Measurements from ENCODE around the gene HLA-DQB1.
A peak's percentile ranks its signal among the peaks of the same experiment; 100 is the strongest.
"Not testable (repeated sequence)": the region's sequence is repeated elsewhere in the genome, so short reads cannot be mapped to it uniquely, and the experiment has no call there.

The HLA-DQB1 gene

DNA sequence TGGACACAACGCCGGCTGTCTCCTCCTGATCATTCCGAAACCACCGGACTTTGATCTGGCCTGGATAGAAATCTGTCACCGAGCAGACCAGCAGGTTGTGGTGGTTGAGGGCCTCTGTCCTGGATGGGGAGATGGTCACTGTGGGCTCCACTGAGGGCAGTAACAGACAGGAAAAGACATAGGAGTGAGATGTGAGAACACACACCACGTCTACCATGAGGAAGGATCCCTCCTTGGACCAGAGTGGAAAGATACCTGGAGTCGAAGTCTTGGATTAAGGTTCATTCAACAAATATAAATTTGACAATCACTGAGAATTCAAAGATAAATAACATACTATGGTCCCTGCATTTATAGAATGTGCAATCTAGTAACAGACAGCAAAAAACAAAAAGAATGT is 4.4 kb downstream of the HLA-DQB1 start:
- no peak for DNase-seq

- no peak for DNase-seq
Observed at GRCh38 chr6:32659856-32660595, 6.4 kb downstream of the HLA-DQB1 start.

GRCh38 chr6:32658268-32658897 is 8.1 kb downstream of the HLA-DQB1 start:
- DNase-seq, result no peak

DNA sequence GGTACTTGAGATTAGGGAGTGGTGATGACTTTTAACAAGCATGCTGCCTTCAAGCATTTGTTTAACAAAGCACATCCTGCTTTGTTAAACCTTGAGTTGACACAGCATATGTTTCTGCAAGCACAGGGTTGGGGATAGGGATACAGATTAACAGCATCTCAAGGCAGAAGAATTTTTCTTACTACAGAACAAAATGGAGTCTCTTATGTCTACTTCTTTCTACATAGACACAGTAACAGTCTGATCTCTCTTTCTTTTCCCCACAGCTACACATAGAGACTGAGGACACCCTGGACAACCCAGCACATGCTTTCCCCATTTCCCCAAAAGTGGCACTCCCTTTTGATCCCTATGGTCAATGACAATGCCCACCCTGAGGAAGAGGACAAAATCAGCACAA is 8.6 kb downstream of the HLA-DQB1 start:
- DNase-seq, result not testable (repeated sequence)

- not testable (repeated sequence) for DNase-seq
Observed at GRCh38 chr6:32657329-32657728, 9.1 kb downstream of the HLA-DQB1 start.

- no peak for DNase-seq
Observed at GRCh38 chr6:32655203-32655710, 11.2 kb downstream of the HLA-DQB1 start.

- DNase-seq, result no peak
Observed at GRCh38 chr6:32645047-32645703, 21.3 kb downstream of the HLA-DQB1 start.

GRCh38 chr6:32643904-32644303 is 22.6 kb downstream of the HLA-DQB1 start:
- no peak for DNase-seq

DNA sequence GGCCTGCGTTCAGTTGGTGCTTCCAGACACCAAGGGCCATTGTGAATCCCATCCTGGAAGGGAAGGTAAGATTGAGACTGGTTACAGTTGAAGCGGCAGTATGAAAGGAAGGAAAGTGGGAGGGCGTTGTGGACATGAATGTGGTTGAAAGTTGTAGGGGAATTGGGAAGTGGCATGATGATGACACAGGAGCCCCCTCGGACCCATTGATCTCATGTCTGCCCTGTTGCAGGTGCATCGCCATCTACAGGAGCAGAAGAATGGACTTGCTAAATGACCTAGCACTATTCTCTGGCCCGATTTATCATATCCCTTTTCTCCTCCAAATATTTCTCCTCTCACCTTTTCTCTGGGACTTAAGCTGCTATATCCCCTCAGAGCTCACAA is 23.7 kb downstream of the HLA-DQB1 start:
- no peak for DNase-seq

DNA sequence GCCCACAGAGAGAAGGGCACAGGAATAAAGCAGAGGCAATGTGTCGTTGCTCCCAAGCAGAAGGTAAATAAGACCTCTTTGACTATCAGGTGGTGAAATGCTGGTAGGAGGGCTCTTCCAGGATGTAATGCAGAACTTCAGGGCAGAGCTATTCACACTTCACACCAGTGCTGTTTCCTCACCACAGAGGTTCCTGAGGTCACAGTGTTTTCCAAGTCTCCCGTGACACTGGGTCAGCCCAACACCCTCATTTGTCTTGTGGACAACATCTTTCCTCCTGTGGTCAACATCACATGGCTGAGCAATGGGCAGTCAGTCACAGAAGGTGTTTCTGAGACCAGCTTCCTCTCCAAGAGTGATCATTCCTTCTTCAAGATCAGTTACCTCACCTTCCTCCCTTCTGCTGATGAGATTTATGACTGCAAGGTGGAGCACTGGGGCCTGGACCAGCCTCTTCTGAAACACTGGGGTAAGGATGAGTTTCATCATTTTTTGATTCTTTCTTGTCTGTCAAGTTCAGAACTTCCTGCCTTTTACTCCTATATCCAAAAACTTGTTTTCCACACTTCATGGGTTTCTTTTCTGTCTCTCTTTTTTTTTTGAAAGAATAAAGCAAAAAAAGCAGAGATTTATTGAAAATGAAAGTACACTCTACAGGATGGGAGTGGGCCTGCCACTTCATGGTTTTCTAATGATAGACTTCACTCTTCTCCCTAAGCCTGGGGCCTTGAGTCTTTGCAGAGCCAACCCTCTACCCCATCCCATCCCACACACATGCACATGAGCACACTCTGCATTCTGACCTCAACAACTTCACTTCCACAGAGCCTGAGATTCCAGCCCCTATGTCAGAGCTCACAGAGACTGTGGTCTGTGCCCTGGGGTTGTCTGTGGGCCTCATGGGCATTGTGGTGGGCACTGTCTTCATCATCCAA is 24.4 kb downstream of the HLA-DQB1 start:
- DNase-seq, result not testable (repeated sequence)

- DNase-seq, result no peak
Observed at GRCh38 chr6:32641122-32641521, 25.3 kb downstream of the HLA-DQB1 start.

DNA sequence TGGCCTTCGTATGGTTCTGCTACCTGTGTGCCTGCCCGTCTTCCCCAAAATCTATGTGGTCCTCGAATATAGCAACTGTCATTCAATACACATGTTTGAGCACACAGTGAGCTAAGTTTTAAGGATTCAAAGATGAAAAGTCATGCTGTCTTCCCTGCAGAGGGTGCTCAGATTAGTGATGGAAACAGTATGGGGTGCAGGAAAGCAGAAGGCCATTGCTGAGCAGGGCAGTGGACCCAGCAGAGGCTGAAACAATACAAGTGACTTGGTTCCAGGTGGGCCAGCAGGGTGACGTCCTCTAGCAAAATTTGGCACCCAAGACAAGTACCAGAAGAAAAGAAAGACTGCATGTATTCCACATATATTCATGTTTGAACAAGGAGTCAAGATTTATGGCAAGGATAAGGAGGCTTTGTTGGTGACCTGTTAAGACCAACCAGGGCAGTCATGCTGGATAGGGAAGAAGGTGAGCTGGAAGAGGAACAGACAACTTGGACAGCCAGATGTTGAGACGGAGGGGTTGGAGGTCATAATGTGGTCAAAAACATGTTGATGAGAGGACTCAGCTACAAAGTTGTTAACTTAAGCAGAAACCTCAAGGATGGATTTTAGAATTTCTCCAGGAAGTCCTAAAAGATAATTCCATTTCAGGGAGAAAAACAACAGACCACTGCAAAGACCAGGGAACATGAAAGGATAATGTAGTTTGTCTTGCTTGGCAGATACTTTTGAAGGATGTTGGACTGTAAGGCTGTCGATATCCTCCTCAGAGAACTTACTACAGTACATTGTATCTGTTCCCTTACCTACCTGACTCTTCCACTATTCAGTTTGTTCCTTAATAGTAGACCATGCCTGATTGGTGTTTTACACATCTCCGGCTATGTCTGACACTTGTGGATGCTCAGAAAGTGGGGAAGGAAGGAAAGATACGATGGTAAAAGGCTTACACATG is 26.7 kb downstream of the HLA-DQB1 start:
- no peak for DNase-seq

DNA sequence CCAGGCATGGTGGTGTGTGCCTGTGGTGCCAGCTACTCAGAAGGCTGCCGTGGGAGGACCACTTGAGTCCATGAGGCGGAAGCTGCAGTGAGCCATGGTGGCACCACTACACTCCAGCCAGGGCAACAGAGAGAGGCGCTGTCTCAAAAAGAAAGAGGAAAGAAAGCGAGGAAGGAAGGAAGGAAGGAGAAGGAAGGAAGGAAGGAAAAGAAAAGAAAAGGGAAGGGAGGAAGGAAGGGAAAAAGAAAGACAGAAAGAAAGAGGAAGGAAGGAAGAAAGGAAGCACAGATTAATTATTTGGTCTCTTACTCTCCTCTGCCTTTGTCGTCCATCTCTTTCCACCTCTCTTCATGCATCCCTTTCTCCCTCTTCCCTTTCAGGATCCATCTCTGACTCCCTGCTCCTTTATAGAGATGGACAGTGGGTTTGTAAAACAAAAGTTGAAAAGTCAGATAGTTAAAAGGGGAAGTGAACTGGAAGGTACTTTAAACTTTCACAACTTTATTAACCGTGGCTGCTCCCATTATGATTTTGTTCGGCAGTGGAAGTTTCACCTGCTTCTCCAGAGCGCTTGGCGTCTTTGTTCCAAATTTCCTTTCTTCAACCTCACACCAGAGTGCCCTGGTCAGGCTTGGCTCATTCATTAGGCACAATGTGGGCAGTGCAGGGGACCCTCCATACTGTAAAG is 27.8 kb downstream of the HLA-DQB1 start:
- no peak for DNase-seq

DNA sequence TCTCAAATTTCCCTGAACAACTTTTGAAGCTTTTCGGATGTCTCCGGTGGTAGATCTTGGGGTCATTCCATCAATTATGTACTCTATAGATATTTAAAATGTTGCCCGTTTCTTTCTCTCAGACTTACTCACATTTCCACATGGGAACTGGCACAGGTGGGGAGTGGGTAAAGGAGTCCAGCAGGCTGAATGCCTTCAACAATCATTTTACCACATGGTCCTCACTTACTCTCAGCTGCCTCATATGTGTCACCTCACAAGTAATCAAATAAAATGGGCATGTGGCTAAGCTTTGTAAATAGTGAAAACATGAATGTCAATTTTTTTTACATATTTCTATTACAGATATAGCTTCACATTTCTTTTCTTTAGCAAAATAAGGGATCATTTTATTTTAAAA is 28.6 kb downstream of the HLA-DQB1 start:
- no peak for DNase-seq

GRCh38 chr6:32637219-32637880 is 29.1 kb downstream of the HLA-DQB1 start, which contains the start of gene HLA-DQA1:
HLA-DQA1 (plus strand) TSS chr6:32637406; CDS start chr6:32637459, 53 bp downstream.
- no peak for DNase-seq

- no peak for DNase-seq
Observed at GRCh38 chr6:32635526-32636123, 30.8 kb downstream of the HLA-DQB1 start.

- DNase-seq, result not testable (repeated sequence)
Observed at GRCh38 chr6:32629793-32630192, 36.7 kb downstream of the HLA-DQB1 start.

- peak; percentile 19 for DNase-seq
Observed at GRCh38 chr6:32627831-32628230, 38.6 kb downstream of the HLA-DQB1 start.

DNA sequence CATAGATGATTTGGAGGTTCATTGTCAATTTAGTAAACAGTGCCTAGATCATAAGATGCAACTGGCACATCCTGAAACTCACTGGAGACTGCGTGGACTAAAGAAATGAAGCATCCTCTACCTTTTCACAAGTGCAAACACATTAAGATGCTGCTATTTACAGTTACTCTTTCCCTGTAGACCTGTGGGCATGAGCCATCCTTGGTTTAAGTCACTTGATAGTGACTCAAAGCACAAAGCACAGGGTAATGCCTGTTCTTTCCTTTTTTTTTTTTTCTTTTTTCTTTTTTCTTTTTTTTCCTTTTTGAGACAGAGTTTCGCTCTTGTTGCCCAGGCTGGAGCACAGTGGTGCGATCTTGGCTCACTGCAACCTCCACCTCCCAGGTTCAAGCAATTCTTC is 39.2 kb downstream of the HLA-DQB1 start:
- no peak for DNase-seq

Data from fibroblast of skin of scalp (primary cell).